Gastroesophageal sphincter (tissue), 3 donors: ENCODE measurements around the gene C9orf78.

Source experiments
- CTCF ChIP-seq, 4 experiments: fragments of 200-600 bp in 2 of 4; fragments of 450-650 bp in 2 of 4; sonication (generic) in 1 of 4; IDR thresholded peaks; one replicate each; pipeline ENCODE4 v1.5.1; 2017 to 2019; ENCODE audit warnings: antibody characterized with exemption in 4 of 4, mild to moderate bottlenecking in 2 of 4, moderate library complexity in 2 of 4
- POLR2A ChIP-seq, 2 donors: fragments of 450-650 bp; IDR thresholded peaks; one replicate each; pipeline ENCODE4 v1.6.1; 2017; ENCODE audit warnings: antibody characterized with exemption in 2 of 2, mild to moderate bottlenecking in 2 of 2, moderate library complexity in 1 of 2

DNA sequence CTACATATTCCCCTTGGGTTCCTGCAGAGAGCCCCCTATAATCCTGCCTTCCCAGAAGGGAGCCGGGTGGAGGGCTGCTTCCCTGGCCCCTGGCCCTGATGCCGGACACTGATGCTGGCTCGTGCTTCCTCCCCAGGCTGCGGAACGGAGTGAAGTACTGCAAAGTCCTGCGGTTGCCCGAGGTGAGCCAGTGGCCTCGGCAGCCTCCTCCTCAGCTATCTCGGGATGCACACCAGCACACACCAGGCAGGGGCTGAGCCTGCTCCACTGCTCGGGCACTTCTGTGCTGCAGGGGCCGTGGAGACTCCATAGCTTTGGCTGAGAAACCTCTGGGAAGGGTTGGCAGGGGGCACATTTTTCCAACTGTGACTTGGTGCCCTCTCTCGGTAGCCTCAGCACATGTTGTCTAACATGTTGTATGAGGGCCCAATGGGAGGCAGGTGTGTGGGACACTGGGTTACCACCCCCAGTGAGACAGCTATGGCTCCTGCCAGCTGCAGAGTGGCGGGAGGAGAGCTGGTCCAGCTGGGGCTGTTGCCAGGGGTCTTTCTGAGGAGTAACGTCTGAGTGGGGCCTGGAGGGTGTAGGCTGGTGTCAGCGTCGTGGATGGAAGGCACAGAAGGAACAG, 38.6 kb upstream of the C9orf78 start:
- TF ChIP-seq CTCF (IDR thresholded peaks at IDR 0.05) (no peak), POLR2A (IDR thresholded peaks at IDR 0.05) (no peak)
